Left kidney (tissue), 2 donors: ENCODE data around the gene IMPDH1. TPM values are rescaled to one million over a fixed set of nuclear protein-coding genes. Genes with fewer than 3 reads are reported as not detected.

Experiments
- DNase-seq: peaks from one replicate; pipeline ENCODE4 v3.0.0-alpha.2; 2013
- polyA plus RNA-seq: library from polyadenylated mRNA; unstranded; fragments of 120-200 nt; gene quantifications from one replicate; pipeline ENCODE4 v1.2.1, GENCODE V29; 2013; ENCODE audit not compliant: insufficient read length

The IMPDH1 gene
- polyA plus RNA-seq, 1 donor = 27.2 TPM

GRCh38 chr7:128435327-128435686 is 25.5 kb upstream of the IMPDH1 start:
- no peak for DNase-seq

GRCh38 chr7:128434413-128435326 is 24.9 kb upstream of the IMPDH1 start:
- no peak for DNase-seq

- no peak for DNase-seq
Measured at GRCh38 chr7:128431754-128432153, 22.0 kb upstream of the IMPDH1 start.

GRCh38 chr7:128431221-128431620 is 21.4 kb upstream of the IMPDH1 start:
- DNase-seq = no peak

DNA sequence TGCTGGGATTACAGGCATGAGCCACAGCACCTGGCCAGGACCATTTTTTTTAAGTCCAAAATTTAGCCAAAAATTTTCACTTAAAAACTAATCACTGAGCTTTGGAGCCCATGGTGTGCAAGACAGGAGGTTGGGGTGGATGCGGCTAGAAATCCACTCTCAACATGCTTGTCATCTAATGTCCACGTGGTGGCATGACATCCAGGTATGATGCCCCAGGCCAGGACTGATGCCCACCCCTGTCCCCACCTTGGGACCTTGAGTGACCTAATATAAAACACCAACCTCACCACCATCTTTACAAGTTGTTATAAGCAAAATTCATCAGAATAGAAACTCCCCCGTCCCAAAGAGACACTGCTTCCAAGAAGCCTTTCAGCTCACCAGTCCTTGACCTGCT is 20.4 kb upstream of the IMPDH1 start:
- DNase-seq = no peak

DNA sequence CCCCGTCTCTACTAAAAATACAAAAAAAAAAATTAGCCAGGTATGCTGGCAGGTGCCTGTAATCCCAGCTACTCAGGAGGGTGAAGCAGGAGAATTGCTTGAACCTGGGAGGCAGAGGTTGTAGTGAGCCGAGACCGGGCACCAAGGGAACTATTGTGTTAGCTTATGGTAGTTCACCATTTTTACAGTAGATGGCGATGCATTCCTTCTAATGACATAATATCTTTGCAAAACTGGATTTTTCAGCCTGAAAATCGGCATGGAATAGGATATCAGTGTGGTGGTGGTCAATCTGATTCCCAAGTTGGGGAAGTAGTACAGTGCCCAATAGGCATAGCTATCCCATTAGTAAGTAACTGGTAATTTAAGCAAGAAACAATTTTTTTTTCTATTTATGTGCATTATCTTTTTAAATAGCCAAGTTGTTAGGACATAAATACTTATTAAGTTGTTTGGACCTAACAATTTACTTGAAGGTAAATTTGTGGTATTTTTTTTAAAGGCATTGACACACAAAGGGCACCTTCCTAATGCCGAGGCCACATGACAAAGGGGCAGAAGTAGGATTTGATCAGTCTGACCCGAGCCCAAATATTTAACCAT is 17.6 kb upstream of the IMPDH1 start:
- peak; percentile 73 for DNase-seq

- DNase-seq = peak; percentile 43
Measured at GRCh38 chr7:128425850-128426249, 16.1 kb upstream of the IMPDH1 start.

- DNase-seq = no peak
Measured at GRCh38 chr7:128424686-128425275, 15.0 kb upstream of the IMPDH1 start.

DNA sequence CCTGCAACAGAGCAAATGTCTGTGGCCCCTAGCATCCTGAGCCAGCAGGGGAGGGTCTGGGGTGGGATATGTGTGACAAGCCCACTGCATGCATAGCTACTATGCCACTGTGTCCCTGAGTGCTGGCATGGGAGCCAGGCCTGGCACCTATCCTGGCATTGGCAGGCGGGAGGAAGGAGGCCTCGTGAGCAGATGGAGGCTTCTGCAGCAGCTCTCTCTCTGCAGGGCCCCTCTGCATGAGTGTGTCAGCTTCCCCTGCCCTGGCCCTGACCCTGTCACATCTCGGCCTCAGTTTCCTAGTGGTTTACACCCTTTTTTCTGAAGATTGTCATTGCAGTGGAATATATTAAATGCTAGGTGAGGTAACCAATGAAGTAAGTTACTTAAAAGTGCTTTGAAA is 13.1 kb upstream of the IMPDH1 start:
- no peak for DNase-seq

DNA sequence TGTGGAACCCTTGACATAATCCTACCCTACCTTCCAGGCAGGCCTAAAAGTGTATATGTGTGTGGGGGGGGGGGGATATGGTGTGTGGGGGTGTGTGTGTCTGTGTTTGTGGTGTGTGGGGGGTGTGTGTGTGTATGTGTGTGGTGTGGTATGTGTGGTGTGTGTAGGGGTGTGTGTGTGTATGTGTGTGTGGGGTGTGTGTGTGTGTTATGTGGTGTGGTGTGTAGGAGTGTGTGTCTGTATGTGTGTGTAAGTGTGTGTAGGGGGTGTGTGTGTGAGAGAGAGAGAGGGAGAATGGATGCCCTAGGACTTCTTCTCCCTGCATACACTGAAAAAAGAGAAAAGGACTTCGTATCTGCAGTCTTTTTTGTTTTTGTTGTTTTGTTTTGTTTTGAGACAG is 12.3 kb upstream of the IMPDH1 start:
- no peak for DNase-seq

GRCh38 chr7:128421384-128421783 is 11.6 kb upstream of the IMPDH1 start:
- no peak for DNase-seq

- DNase-seq = no peak
Measured at GRCh38 chr7:128420773-128421172, 11.0 kb upstream of the IMPDH1 start.

GRCh38 chr7:128419257-128419656 is 9.5 kb upstream of the IMPDH1 start:
- no peak for DNase-seq

GRCh38 chr7:128417071-128417470 is 7.3 kb upstream of the IMPDH1 start:
- no peak for DNase-seq

DNA sequence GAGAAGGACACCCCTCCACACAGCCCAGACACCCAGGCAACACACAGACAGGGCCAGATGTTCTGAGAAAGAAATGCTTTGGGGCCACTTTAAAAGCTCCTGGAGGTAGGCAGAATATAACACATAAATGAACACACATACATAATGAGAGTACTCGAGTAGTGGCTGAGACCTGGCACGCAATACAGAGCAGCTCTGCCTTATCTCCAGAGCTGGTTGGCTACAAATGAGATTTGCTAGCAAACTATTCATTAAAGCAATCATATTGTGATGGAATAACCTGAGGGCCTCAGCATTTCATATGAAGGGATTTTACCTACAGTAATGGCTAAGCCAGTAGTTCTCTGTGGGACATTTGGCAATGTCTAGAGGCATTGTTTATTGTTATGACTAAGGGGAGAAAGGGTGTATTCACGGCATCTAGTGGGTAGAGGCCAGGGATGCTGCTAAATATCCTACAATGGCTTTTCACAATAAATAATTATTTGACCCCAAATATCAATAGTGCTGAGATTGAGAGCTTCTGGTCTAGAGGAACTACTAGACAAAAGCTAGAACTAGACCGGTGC is 5.5 kb upstream of the IMPDH1 start:
- no peak for DNase-seq

GRCh38 chr7:128410451-128410753 is 620 bp upstream of the IMPDH1 start:
- DNase-seq = no peak

- DNase-seq = no peak
Measured at GRCh38 chr7:128408709-128409595, 830 bp downstream of the IMPDH1 start.

DNA sequence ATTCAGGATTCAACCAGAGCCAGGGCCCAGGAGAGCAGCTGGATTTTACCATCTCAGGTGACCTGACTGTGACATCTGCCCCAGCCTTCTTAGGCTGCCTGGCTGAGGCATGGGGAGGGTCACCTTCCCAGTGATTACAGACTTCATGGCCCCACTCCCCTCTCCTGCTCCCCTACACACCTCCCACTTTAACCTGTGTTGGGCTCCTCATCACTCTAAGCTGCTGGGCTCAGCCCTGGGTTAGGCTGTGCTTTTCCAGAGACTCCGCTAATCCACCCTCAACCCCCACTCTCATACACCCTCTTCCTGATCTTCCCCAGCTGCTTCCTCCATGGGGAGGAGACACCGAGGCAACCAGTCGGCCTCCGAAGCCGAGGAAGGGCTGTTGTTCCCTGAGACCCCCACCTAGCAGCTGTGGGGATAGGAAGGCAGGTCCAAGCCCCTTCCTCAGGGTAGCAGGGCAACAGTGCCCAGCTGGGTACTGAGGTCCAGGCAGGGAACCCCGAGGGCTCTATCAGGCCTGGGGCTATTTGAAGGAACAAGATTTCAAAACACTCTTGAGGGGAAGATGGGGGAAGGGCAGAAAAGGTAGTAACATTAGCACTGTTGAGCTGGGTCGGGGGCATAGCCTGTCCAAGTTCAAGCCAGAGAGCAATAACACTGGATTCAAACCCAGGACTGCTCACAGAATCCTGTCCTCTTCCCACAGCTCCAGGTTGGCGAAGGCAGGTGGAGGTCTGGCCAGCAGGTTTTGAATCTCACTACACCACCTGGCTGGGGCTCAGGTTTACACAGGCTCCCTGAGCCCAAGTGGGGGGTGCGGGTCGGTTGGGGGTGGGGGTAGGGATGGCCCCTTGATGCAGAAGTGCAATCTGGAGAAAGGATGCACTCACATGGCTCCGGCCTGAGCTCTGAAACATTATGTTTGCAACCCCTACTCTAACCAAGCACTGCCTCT is 1.8 kb downstream of the IMPDH1 start:
- no peak for DNase-seq

DNA sequence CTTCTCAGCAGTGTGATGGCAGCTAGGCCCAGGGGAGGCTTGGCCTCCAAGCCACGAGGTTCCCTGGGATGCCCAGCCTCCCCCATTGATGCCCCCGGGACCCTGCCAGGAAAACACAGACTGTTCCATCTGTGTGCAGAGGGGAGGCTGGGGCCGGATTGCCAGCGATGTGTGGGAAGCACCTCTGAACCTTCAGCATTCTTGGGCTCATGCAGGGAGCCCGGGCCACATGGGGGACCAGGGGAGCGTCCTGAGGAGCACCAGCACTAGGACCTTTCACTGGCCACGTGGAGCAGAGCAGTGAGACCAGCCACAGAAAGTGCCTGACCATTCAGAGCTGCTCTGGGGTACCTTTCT is 2.6 kb downstream of the IMPDH1 start:
- no peak for DNase-seq

- DNase-seq = no peak
Measured at GRCh38 chr7:128406314-128407232, 3.2 kb downstream of the IMPDH1 start.
